ENCODE results near the gene OPALIN. TPM values are rescaled to one million over a fixed set of nuclear protein-coding genes. Genes with fewer than 3 reads are reported as not detected.

Gene OPALIN, protein sequence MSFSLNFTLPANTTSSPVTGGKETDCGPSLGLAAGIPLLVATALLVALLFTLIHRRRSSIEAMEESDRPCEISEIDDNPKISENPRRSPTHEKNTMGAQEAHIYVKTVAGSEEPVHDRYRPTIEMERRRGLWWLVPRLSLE
- not detected in 2 replicates for total RNA-seq (2012; rRNA removed)

DNA sequence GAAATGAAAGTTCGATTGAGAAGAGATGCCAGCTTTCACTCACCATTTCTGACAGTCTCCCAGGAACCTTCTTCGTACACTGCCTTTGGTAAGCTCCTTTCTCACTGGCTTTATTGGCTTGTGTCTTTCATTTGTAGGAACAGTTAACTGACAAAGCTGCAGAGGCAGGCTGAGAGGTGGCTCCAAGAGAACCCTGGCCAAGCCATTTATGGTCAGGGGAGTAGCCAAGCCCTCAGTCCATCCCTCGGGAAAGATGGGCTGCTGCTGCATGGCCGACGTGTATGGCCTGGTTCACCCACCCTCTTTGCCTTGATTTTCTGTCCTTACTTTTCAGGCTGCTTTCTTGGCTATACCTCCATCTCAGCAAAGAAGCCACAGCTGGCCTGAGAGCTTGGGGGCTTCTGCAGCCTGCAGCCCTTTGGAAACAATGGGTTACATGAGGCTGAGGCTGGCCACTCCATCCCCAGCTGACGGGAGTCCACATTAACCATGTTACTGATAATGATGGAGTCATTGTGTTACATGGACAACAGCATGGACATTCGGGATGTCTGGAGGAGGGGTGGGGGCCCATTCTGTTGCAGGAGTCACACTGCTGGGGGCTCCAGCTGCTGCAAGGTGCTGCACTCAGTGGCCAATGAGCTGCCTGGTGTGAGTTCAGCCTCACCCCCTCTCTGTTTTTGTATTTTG, at the start of gene OPALIN:
OPALIN (minus strand) TSS at position 152 of the 690 bp plus-strand sequence; CDS start at position 46, 106 bp downstream.
- H3K4me2 ChIP-seq (ENCODE audit: low read length) = no peak within 1 kb of the TSS
- no peak within 1 kb of the TSS for H3K4me3 ChIP-seq (ENCODE audit: low read length)
- H3K9ac ChIP-seq (ENCODE audit: low read depth, low read length) = no peak within 1 kb of the TSS
- H3K4me1 ChIP-seq (ENCODE audit: control insufficient read depth, insufficient read depth, low read length) = no peaks in the 10 kb centered on the region
- peaks cover 33% of the 10 kb centered on the region for H3K27me3 ChIP-seq (ENCODE audit: control insufficient read depth, insufficient read depth, low read length)
- H3K9me3 ChIP-seq (replicated peaks; ENCODE audit: low read length) = no peaks in the 10 kb centered on the region
- no peaks in the 10 kb centered on the region for H3K36me3 ChIP-seq (ENCODE audit: insufficient read depth, low read length)

DNA sequence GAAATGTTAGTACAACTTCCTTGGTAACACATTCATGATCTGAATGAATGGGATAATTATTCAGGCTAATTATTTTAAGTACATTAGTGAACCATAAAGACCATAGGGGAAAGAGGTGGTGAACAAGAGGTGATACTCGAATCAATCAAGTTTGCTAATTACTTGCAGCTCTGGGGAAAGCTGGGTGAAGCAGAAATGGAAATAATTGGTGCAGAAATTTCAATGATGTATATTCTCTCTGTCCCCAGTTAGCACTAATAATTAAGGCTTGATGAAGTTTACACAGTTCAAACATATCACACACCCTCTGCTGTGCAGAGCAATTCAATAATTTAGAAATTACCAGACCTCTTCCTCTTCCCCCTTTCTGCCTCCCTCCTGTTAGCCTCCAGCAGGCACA, 49.4 kb upstream of the OPALIN start:
- Histone ChIP-seq H3K9me3 (replicated peaks; ENCODE audit: low read length) (no peaks in the 10 kb centered on the region), H3K4me3 (ENCODE audit: low read length) (no peak overlapping the region), H3K36me3 (ENCODE audit: insufficient read depth, low read length) (no peaks in the 10 kb centered on the region), H3K4me2 (ENCODE audit: low read length) (no peak overlapping the region), H3K27me3 (ENCODE audit: control insufficient read depth, insufficient read depth, low read length) (peaks cover 42% of the 10 kb centered on the region), H3K9ac (ENCODE audit: low read depth, low read length) (no peak overlapping the region), H3K4me1 (ENCODE audit: control insufficient read depth, insufficient read depth, low read length) (no peaks in the 10 kb centered on the region)

DNA sequence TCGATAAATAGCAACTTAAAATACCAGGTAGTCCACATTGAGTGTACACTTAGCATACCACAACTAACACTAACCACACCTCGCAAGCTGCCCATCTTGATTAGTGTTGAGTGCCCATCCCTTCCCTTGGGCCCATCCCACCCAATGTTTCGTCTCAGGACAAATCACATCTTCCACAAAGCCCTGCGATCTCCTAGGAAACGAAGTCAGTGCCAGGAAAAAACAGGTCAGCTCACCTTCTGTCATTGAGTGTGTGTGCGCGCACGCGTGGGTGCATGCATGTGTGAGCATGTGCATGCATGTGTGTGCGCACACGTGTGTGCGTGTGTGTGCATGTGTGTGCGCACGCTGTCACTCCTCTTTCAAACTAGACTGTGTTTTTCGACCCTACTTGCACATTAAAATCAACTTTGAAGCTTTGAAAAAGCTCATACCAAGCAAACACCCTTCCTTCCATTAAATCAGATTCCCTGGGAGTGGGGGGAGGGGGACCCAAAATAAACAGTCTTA, 48.8 kb upstream of the OPALIN start:
- Histone ChIP-seq H3K4me1 (ENCODE audit: control insufficient read depth, insufficient read depth, low read length) (no peaks in the 10 kb centered on the region), H3K9ac (ENCODE audit: low read depth, low read length) (no peak overlapping the region), H3K27me3 (ENCODE audit: control insufficient read depth, insufficient read depth, low read length) (peaks cover 42% of the 10 kb centered on the region), H3K9me3 (replicated peaks; ENCODE audit: low read length) (no peaks in the 10 kb centered on the region), H3K4me2 (ENCODE audit: low read length) (no peak overlapping the region), H3K4me3 (ENCODE audit: low read length) (no peak overlapping the region), H3K36me3 (ENCODE audit: insufficient read depth, low read length) (no peaks in the 10 kb centered on the region)

DNA sequence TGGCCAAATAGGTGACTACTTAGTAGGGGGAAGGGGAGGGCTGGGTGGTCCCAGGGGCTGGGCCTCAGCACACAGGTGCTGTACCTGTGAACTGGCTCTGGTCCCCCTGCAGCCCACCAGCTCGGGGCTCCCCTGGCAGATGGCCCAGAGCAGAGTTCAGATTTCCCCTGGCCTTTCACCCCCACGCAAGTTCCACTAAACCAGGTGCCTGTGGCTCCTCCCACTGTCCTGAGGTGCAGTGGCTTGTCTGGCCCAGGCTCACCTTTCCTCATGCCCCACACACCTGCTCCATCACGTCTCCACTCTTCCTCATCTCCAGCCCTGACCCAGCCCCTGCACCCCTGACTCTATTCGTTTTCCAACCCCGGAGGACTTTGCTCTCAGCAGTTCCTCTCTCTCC, 47.3 kb upstream of the OPALIN start:
- H3K36me3 ChIP-seq (ENCODE audit: insufficient read depth, low read length) = no peaks in the 10 kb centered on the region
- no peak overlapping the region for H3K4me3 ChIP-seq (ENCODE audit: low read length)
- H3K4me1 ChIP-seq (ENCODE audit: control insufficient read depth, insufficient read depth, low read length) = no peaks in the 10 kb centered on the region
- no peak overlapping the region for H3K9ac ChIP-seq (ENCODE audit: low read depth, low read length)
- no peaks in the 10 kb centered on the region for H3K9me3 ChIP-seq (replicated peaks; ENCODE audit: low read length)
- H3K4me2 ChIP-seq (ENCODE audit: low read length) = no peak overlapping the region
- peaks cover 43% of the 10 kb centered on the region for H3K27me3 ChIP-seq (ENCODE audit: control insufficient read depth, insufficient read depth, low read length)

- Histone ChIP-seq H3K9me3 (replicated peaks; ENCODE audit: low read length) (no peaks in the 10 kb centered on the region), H3K4me2 (ENCODE audit: low read length) (no peak overlapping the region), H3K27me3 (ENCODE audit: control insufficient read depth, insufficient read depth, low read length) (peaks cover 63% of the 10 kb centered on the region)
Measured at GRCh38 chr10:96402417-96403305, 43.9 kb upstream of the OPALIN start.

DNA sequence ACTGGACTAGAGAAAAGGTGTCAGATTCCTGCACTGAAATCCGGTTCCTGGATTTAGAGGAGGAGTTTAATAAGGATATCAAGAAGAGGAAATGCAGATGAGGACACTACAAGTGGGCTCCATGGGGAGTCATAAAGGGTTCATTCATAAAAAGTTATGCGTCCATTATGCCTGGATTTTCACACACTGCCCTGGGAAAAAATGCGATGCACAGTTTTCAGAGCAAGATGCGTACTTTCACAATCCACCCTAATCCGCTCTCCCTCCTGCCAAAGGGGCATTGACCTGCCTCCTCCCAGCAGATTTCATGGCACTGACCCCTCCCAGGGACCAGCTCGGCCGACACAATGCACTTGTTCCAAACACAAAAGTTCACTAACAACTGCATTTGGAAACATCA, 42.2 kb upstream of the OPALIN start:
- Histone ChIP-seq H3K4me1 (ENCODE audit: control insufficient read depth, insufficient read depth, low read length) (no peaks in the 10 kb centered on the region), H3K9ac (ENCODE audit: low read depth, low read length) (no peak overlapping the region), H3K36me3 (ENCODE audit: insufficient read depth, low read length) (no peaks in the 10 kb centered on the region), H3K9me3 (replicated peaks; ENCODE audit: low read length) (no peaks in the 10 kb centered on the region), H3K27me3 (ENCODE audit: control insufficient read depth, insufficient read depth, low read length) (peaks cover 67% of the 10 kb centered on the region), H3K4me3 (ENCODE audit: low read length) (no peak overlapping the region), H3K4me2 (ENCODE audit: low read length) (no peak overlapping the region)

More at GRCh38 chr10:96402417-96403305, 43.9 kb upstream of the OPALIN start:
- no peak overlapping the region for H3K4me3 ChIP-seq (ENCODE audit: low read length)
- no peaks in the 10 kb centered on the region for H3K36me3 ChIP-seq (ENCODE audit: insufficient read depth, low read length)
- H3K4me1 ChIP-seq (ENCODE audit: control insufficient read depth, insufficient read depth, low read length) = no peaks in the 10 kb centered on the region
- no peak overlapping the region for H3K9ac ChIP-seq (ENCODE audit: low read depth, low read length)

GRCh38 chr10:96400465-96400864, 41.7 kb upstream of the OPALIN start:
- Histone ChIP-seq H3K4me1 (ENCODE audit: control insufficient read depth, insufficient read depth, low read length) (no peaks in the 10 kb centered on the region), H3K9me3 (replicated peaks; ENCODE audit: low read length) (no peaks in the 10 kb centered on the region), H3K36me3 (ENCODE audit: insufficient read depth, low read length) (no peaks in the 10 kb centered on the region), H3K4me3 (ENCODE audit: low read length) (no peak overlapping the region), H3K4me2 (ENCODE audit: low read length) (no peak overlapping the region), H3K27me3 (ENCODE audit: control insufficient read depth, insufficient read depth, low read length) (peaks cover 66% of the 10 kb centered on the region), H3K9ac (ENCODE audit: low read depth, low read length) (no peak overlapping the region)

GRCh38 chr10:96397902-96398301, 39.1 kb upstream of the OPALIN start:
- H3K9me3 ChIP-seq (replicated peaks; ENCODE audit: low read length) = no peaks in the 10 kb centered on the region
- H3K4me3 ChIP-seq (ENCODE audit: low read length) = no peak overlapping the region
- no peak overlapping the region for H3K9ac ChIP-seq (ENCODE audit: low read depth, low read length)
- H3K27me3 ChIP-seq (ENCODE audit: control insufficient read depth, insufficient read depth, low read length) = peaks cover 79% of the 10 kb centered on the region
- no peaks in the 10 kb centered on the region for H3K4me1 ChIP-seq (ENCODE audit: control insufficient read depth, insufficient read depth, low read length)
- no peaks in the 10 kb centered on the region for H3K36me3 ChIP-seq (ENCODE audit: insufficient read depth, low read length)
- H3K4me2 ChIP-seq (ENCODE audit: low read length) = no peak overlapping the region

- Histone ChIP-seq H3K9ac (ENCODE audit: low read depth, low read length) (no peak overlapping the region), H3K4me3 (ENCODE audit: low read length) (no peak overlapping the region), H3K36me3 (ENCODE audit: insufficient read depth, low read length) (no peaks in the 10 kb centered on the region), H3K9me3 (replicated peaks; ENCODE audit: low read length) (no peaks in the 10 kb centered on the region), H3K4me1 (ENCODE audit: control insufficient read depth, insufficient read depth, low read length) (no peaks in the 10 kb centered on the region), H3K27me3 (ENCODE audit: control insufficient read depth, insufficient read depth, low read length) (peaks cover 77% of the 10 kb centered on the region), H3K4me2 (ENCODE audit: low read length) (no peak overlapping the region)
Measured at GRCh38 chr10:96395931-96396877, 37.4 kb upstream of the OPALIN start.

DNA sequence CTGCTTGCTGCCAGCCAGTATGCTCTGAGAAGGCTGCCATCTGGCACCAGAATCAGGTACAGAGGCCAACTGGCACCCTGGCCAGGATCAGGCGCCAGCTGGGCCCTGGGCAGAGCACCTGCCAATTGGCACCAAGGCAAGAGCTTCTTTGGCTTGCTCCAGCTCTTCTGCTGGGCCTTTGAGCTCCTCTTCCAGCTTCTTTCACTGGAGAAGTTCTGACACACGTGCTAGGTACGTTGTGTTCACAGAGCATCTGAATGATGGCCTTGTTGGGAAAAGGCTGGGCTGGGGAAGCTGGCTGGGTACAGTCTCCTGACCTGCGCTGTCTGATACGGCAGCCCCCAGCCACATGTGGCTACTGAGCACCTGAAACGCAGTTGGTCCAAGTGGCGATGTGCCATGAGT, 31.7 kb upstream of the OPALIN start:
- H3K36me3 ChIP-seq (ENCODE audit: insufficient read depth, low read length) = no peaks in the 10 kb centered on the region
- H3K9me3 ChIP-seq (replicated peaks; ENCODE audit: low read length) = no peaks in the 10 kb centered on the region
- H3K9ac ChIP-seq (ENCODE audit: low read depth, low read length) = no peak overlapping the region
- H3K4me3 ChIP-seq (ENCODE audit: low read length) = no peak overlapping the region
- peaks cover 63% of the 10 kb centered on the region for H3K27me3 ChIP-seq (ENCODE audit: control insufficient read depth, insufficient read depth, low read length)
- H3K4me2 ChIP-seq (ENCODE audit: low read length) = no peak overlapping the region
- no peaks in the 10 kb centered on the region for H3K4me1 ChIP-seq (ENCODE audit: control insufficient read depth, insufficient read depth, low read length)
